ENCODE measurements around the gene TMEM132C. TPM values are rescaled to one million over a fixed set of nuclear protein-coding genes. Genes with fewer than 3 reads are reported as not detected.

Gene TMEM132C
- polyA plus RNA-seq, 1 of the 3 experiments (the other 2 are of a cell fraction), result not detected

- Histone ChIP-seq H2AFZ (ENCODE audit: low read depth) (no peak overlapping the region), H3F3A (replicated peaks; ENCODE audit: insufficient read depth) (no peaks in the 10 kb centered on the region), H3K4me2 (no peak overlapping the region), H3K27me3 (ENCODE audit: insufficient read depth) (no peaks in the 10 kb centered on the region), H3K9me3 (no peaks in the 10 kb centered on the region), H3K9ac (no peak overlapping the region), H3K36me3 (replicated peaks in 1 of 2; ENCODE audit: control insufficient read depth in 1 of 2, insufficient read depth in 2 of 2, low read length in 1 of 2) (no peaks in the 10 kb centered on the region), H3K4me1 (ENCODE audit: control insufficient read depth in 1 of 2, insufficient read depth in 2 of 2, low read depth in 1 of 2, low read length in 1 of 2) (no peaks in the 10 kb centered on the region), H3K27ac (ENCODE audit: low read depth in 2 of 2, low read length in 1 of 2) (no peak overlapping the region), H3K4me3 (ENCODE audit: low read depth in 2 of 2, low read length in 1 of 2) (no peak overlapping the region), H3K79me2 (ENCODE audit: insufficient read depth) (no peaks in the 10 kb centered on the region), H4K20me1 (ENCODE audit: insufficient read depth) (no peaks in the 10 kb centered on the region), H3K9me2 (no peaks in the 10 kb centered on the region)
- no peak for DNase-seq
- CTCF ChIA-PET, result no interaction called here
- WGBS (ENCODE audit: low lambda C conversion rate), result 64% methylated on average over 9 of the region's 26 CpGs
- POLR2A ChIA-PET, result no interaction called here
- TF ChIP-seq JUND (IDR thresholded peaks at IDR 0.05), result no peak
- TF ChIP-seq NRF1 (IDR thresholded peaks at IDR 0.05; ENCODE audit: low read depth, low read length), result no peak
- no peak for TF ChIP-seq FOXM1 (IDR thresholded peaks at IDR 0.05; ENCODE audit: low read depth)
- no peak for TF ChIP-seq ZBTB33 (IDR thresholded peaks at IDR 0.05; ENCODE audit: borderline replicate concordance, low read depth)
- no peak for TF ChIP-seq RXRA (IDR thresholded peaks at IDR 0.05; ENCODE audit: borderline replicate concordance, low read depth)
- TF ChIP-seq PBX3 (IDR thresholded peaks at IDR 0.05), result no peak
- TF ChIP-seq TAF1 (IDR thresholded peaks at IDR 0.05; ENCODE audit: borderline replicate concordance, low read depth, low read length), result no peak
- no peak for TF ChIP-seq EP300 (IDR thresholded peaks at IDR 0.05; ENCODE audit: borderline replicate concordance in 1 of 2, low read depth in 1 of 2, low read length in 1 of 2)
- TF ChIP-seq CHD2 (IDR thresholded peaks at IDR 0.05; ENCODE audit: low read length, partially characterized antibody), result no peak
- no peak for TF ChIP-seq FOSL2 (IDR thresholded peaks at IDR 0.05; ENCODE audit: borderline replicate concordance, low read depth)
- no peak for TF ChIP-seq GABPA (IDR thresholded peaks at IDR 0.05; ENCODE audit: low read depth)
Measured at GRCh38 chr12:128705140-128705539, 438.2 kb downstream of the TMEM132C start.

GRCh38 chr12:128707488-128707887 lies 440.5 kb downstream of the TMEM132C start:
- no peak overlapping the region for H3K4me2 ChIP-seq
- H3K4me3 ChIP-seq (ENCODE audit: low read depth in 2 of 2, low read length in 1 of 2), result no peak overlapping the region
- H3K27me3 ChIP-seq (ENCODE audit: insufficient read depth), result no peaks in the 10 kb centered on the region
- no peaks in the 10 kb centered on the region for H3K36me3 ChIP-seq (replicated peaks in 1 of 2; ENCODE audit: control insufficient read depth in 1 of 2, insufficient read depth in 2 of 2, low read length in 1 of 2)
- H3K9ac ChIP-seq, result no peak overlapping the region
- TF ChIP-seq NRF1 (IDR thresholded peaks at IDR 0.05; ENCODE audit: low read depth, low read length) (no peak), JUND (IDR thresholded peaks at IDR 0.05) (no peak), MEF2A (IDR thresholded peaks at IDR 0.05; ENCODE audit: borderline replicate concordance, low read depth) (no peak), FOXM1 (IDR thresholded peaks at IDR 0.05; ENCODE audit: low read depth) (no peak), IRF3 (IDR thresholded peaks at IDR 0.05; ENCODE audit: low read depth, low read length) (no peak), PBX3 (IDR thresholded peaks at IDR 0.05) (no peak), SIN3A (IDR thresholded peaks at IDR 0.05; ENCODE audit: borderline replicate concordance, low read depth, low read length) (no peak), TCF12 (IDR thresholded peaks at IDR 0.05) (no peak), MXI1 (IDR thresholded peaks at IDR 0.05; ENCODE audit: low read depth, low read length) (no peak)
- no peaks in the 10 kb centered on the region for H4K20me1 ChIP-seq (ENCODE audit: insufficient read depth)
- no peaks in the 10 kb centered on the region for H3K9me2 ChIP-seq
- WGBS (ENCODE audit: low lambda C conversion rate), result 53% methylated on average over 8 of the region's 8 CpGs
- no peak overlapping the region for H2AFZ ChIP-seq (ENCODE audit: low read depth)
- H3K4me1 ChIP-seq (ENCODE audit: control insufficient read depth in 1 of 2, insufficient read depth in 2 of 2, low read depth in 1 of 2, low read length in 1 of 2), result no peaks in the 10 kb centered on the region
- ChIA-PET CTCF (no interaction called here), POLR2A (no interaction called here)
- H3K79me2 ChIP-seq (ENCODE audit: insufficient read depth), result no peaks in the 10 kb centered on the region
- no peak overlapping the region for H3K27ac ChIP-seq (ENCODE audit: low read depth in 2 of 2, low read length in 1 of 2)
- H3K9me3 ChIP-seq, result no peaks in the 10 kb centered on the region
- no peaks in the 10 kb centered on the region for H3F3A ChIP-seq (replicated peaks; ENCODE audit: insufficient read depth)
- no peak for DNase-seq

Data from SK-N-SH (cell line).